GM23338 (cell line): ENCODE results near the gene CRYBA1. TPM values are rescaled to one million over a fixed set of nuclear protein-coding genes. Genes with fewer than 3 reads are reported as not detected.
A peak's percentile ranks its signal among the peaks of the same experiment; 100 is the strongest.
"Not testable (repeated sequence)": the region's sequence is repeated elsewhere in the genome, so short reads cannot be mapped to it uniquely, and the experiment has no call there.

Experiments used
- ATAC-seq: fragments of 200-7000 bp; cut with Tn5 transposase; 3 replicates; pipeline ENCODE4 v1.9.1; 2020
- DNase-seq: peaks from one replicate; pipeline ENCODE4 v3.0.0-alpha.2; 2015; ENCODE audit warnings: low spot score
- H2AFZ ChIP-seq: fragments of 200-600 bp; sonication (generic); 2 replicates; pipeline ENCODE4 v1.8.0; 2016; ENCODE audit warnings: antibody characterized with exemption, mild to moderate bottlenecking, moderate library complexity
- H3F3A ChIP-seq: fragments of 200-600 bp; sonication (generic); replicated peaks from 2 replicates; pipeline ENCODE4 v1.8.0; 2017; ENCODE audit warnings: antibody characterized with exemption, mixed run types, low read depth
- H3K27ac ChIP-seq: fragments of 200-600 bp; sonication (generic); 2 replicates; pipeline ENCODE4 v1.6.1; 2016; ENCODE audit warnings: low read depth
- H3K27me3 ChIP-seq: fragments of 200-600 bp; sonication (generic); 2 replicates; pipeline ENCODE4 v1.8.0; 2016; ENCODE audit warnings: mild to moderate bottlenecking, mixed run types, moderate library complexity; ENCODE audit not compliant: insufficient read depth
- H3K36me3 ChIP-seq: fragments of 200-600 bp; sonication (generic); 2 replicates; pipeline ENCODE4 v1.8.0; 2016; ENCODE audit warnings: mild to moderate bottlenecking; ENCODE audit not compliant: insufficient read depth
- H3K4me1 ChIP-seq: fragments of 200-600 bp; sonication (generic); 2 replicates; pipeline ENCODE4 v1.8.0; 2016; ENCODE audit warnings: mild to moderate bottlenecking, moderate library complexity; ENCODE audit not compliant: insufficient read depth
- H3K4me2 ChIP-seq: fragments of 200-600 bp; sonication (generic); 2 replicates; pipeline ENCODE4 v1.7.1; 2017; ENCODE audit warnings: mixed run types
- H3K4me3 ChIP-seq: fragments of 200-600 bp; sonication (generic); 2 replicates; pipeline ENCODE4 v1.6.1; 2016; ENCODE audit warnings: mixed run types
- H3K79me2 ChIP-seq: fragments of 200-600 bp; sonication (generic); replicated peaks from 2 replicates; pipeline ENCODE4 v1.8.0; 2017; ENCODE audit warnings: mild to moderate bottlenecking; ENCODE audit not compliant: insufficient read depth
- H3K9me2 ChIP-seq: fragments of 200-600 bp; sonication (generic); 2 replicates; pipeline ENCODE4 v1.8.0; 2017; ENCODE audit not compliant: insufficient read depth
- H4K20me1 ChIP-seq: fragments of 200-600 bp; sonication (generic); replicated peaks from 2 replicates; pipeline ENCODE4 v1.8.0; 2017; ENCODE audit warnings: mild to moderate bottlenecking; ENCODE audit not compliant: insufficient read depth
- H3K27ac Mint-ChIP-seq: 2 replicates; pipeline ENCODE4 v1.8.0; 2020; ENCODE audit warnings: inconsistent platforms, mild to moderate bottlenecking, moderate library complexity, mixed read lengths
- H3K27me3 Mint-ChIP-seq: 3 replicates; pipeline ENCODE4 v1.8.0; 2022; ENCODE audit warnings: low read depth, mild to moderate bottlenecking, moderate library complexity, mixed read lengths, inconsistent platforms; ENCODE audit not compliant: insufficient read depth, poor library complexity
- H3K36me3 Mint-ChIP-seq: 3 replicates; pipeline ENCODE4 v1.8.0; 2021; ENCODE audit warnings: low read depth, mild to moderate bottlenecking, inconsistent platforms, moderate library complexity, mixed read lengths
- H3K4me1 Mint-ChIP-seq: 3 replicates; pipeline ENCODE4 v1.8.0; 2020; ENCODE audit warnings: mild to moderate bottlenecking, inconsistent platforms, mixed read lengths
- H3K4me3 Mint-ChIP-seq: 3 replicates; pipeline ENCODE4 v1.8.0; 2021; ENCODE audit warnings: moderate library complexity, mild to moderate bottlenecking, inconsistent platforms, mixed read lengths
- H3K9me3 Mint-ChIP-seq: 3 replicates; pipeline ENCODE4 v1.8.0; 2020; ENCODE audit warnings: moderate library complexity, mild to moderate bottlenecking, inconsistent platforms, mixed read lengths
- CREB1 ChIP-seq: fragments of 250-450 bp; sonication (Bioruptor Pico); IDR thresholded peaks from 2 replicates; pipeline ENCODE4 v1.5.0; 2020; ENCODE audit warnings: low read depth, mild to moderate bottlenecking, moderate library complexity
- EZH2 ChIP-seq: fragments of 200-600 bp; sonication (generic); IDR thresholded peaks from one replicate; pipeline ENCODE4 v1.8.0; 2017; ENCODE audit warnings: antibody characterized with exemption, mild to moderate bottlenecking, low read depth; ENCODE audit not compliant: unreplicated experiment
- EZH2phosphoT487 ChIP-seq: fragments of 200-600 bp; sonication (generic); IDR thresholded peaks from one replicate; pipeline ENCODE4 v1.8.1; 2018; ENCODE audit warnings: antibody characterized with exemption; ENCODE audit not compliant: unreplicated experiment
- JUNB ChIP-seq: IDR thresholded peaks from one replicate; pipeline ENCODE4 v1.6.1; 2016; ENCODE audit warnings: antibody characterized with exemption; ENCODE audit not compliant: unreplicated experiment
- POLR2AphosphoS5 ChIP-seq: IDR thresholded peaks from 2 replicates; pipeline ENCODE4 v1.6.1; 2016; ENCODE audit warnings: antibody characterized with exemption, low read depth
- STAT1 ChIP-seq: IDR thresholded peaks from one replicate; pipeline ENCODE4 v1.6.1; 2016; ENCODE audit warnings: antibody characterized with exemption; ENCODE audit not compliant: unreplicated experiment
- polyA plus RNA-seq: library from polyadenylated mRNA; unstranded; fragments of >200 nt; fragmentation: Nextera tagmentation; extraction: Ambion mirVana; gene quantifications from 2 replicates; pipeline ENCODE4 v1.2.1, GENCODE V29; 2016
- total RNA-seq: library from RNA; depleted of rRNA; stranded (reverse); fragments of >200 nt; shearing (Covaris generic); gene quantifications from 2 replicates; pipeline ENCODE4 v1.2.3, GENCODE V29; 2014
- TF ChIP-seq, protein P1 (sequence below): IDR thresholded peaks from one replicate; pipeline ENCODE4 v1.6.1; 2018; ENCODE audit warnings: antibody characterized with exemption; ENCODE audit not compliant: unreplicated experiment
- TF ChIP-seq, protein P2 (sequence below): fragments of 250-450 bp; sonication (Bioruptor Pico); IDR thresholded peaks from 2 replicates; pipeline ENCODE4 v1.5.0; 2020; ENCODE audit warnings: mild to moderate bottlenecking, moderate library complexity

The CRYBA1 gene
- total and polyA plus RNA-seq, 2 experiments from 2014 or later, result not detected

- Mint-ChIP-seq H3K36me3 (no peaks in the 10 kb centered on the region), H3K27ac (no peak overlapping the region), H3K9me3 (no peaks in the 10 kb centered on the region), H3K4me1 (no peaks in the 10 kb centered on the region), H3K4me3 (no peak overlapping the region), H3K27me3 (peaks cover 3% of the 10 kb centered on the region)
- Histone ChIP-seq H3K4me2 (no peak overlapping the region), H2AFZ (no peak overlapping the region), H3K9me2 (no peaks in the 10 kb centered on the region), H3K27ac (no peak overlapping the region), H3K27me3 (no peaks in the 10 kb centered on the region), H3K4me1 (no peaks in the 10 kb centered on the region), H3F3A (no peaks in the 10 kb centered on the region), H3K79me2 (no peaks in the 10 kb centered on the region), H3K36me3 (no peaks in the 10 kb centered on the region), H3K4me3 (no peak overlapping the region), H4K20me1 (no peaks in the 10 kb centered on the region)
- TF ChIP-seq, protein P1, sequence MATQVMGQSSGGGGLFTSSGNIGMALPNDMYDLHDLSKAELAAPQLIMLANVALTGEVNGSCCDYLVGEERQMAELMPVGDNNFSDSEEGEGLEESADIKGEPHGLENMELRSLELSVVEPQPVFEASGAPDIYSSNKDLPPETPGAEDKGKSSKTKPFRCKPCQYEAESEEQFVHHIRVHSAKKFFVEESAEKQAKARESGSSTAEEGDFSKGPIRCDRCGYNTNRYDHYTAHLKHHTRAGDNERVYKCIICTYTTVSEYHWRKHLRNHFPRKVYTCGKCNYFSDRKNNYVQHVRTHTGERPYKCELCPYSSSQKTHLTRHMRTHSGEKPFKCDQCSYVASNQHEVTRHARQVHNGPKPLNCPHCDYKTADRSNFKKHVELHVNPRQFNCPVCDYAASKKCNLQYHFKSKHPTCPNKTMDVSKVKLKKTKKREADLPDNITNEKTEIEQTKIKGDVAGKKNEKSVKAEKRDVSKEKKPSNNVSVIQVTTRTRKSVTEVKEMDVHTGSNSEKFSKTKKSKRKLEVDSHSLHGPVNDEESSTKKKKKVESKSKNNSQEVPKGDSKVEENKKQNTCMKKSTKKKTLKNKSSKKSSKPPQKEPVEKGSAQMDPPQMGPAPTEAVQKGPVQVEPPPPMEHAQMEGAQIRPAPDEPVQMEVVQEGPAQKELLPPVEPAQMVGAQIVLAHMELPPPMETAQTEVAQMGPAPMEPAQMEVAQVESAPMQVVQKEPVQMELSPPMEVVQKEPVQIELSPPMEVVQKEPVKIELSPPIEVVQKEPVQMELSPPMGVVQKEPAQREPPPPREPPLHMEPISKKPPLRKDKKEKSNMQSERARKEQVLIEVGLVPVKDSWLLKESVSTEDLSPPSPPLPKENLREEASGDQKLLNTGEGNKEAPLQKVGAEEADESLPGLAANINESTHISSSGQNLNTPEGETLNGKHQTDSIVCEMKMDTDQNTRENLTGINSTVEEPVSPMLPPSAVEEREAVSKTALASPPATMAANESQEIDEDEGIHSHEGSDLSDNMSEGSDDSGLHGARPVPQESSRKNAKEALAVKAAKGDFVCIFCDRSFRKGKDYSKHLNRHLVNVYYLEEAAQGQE, result no peak
- no peak for TF ChIP-seq STAT1
- TF ChIP-seq, protein P2, sequence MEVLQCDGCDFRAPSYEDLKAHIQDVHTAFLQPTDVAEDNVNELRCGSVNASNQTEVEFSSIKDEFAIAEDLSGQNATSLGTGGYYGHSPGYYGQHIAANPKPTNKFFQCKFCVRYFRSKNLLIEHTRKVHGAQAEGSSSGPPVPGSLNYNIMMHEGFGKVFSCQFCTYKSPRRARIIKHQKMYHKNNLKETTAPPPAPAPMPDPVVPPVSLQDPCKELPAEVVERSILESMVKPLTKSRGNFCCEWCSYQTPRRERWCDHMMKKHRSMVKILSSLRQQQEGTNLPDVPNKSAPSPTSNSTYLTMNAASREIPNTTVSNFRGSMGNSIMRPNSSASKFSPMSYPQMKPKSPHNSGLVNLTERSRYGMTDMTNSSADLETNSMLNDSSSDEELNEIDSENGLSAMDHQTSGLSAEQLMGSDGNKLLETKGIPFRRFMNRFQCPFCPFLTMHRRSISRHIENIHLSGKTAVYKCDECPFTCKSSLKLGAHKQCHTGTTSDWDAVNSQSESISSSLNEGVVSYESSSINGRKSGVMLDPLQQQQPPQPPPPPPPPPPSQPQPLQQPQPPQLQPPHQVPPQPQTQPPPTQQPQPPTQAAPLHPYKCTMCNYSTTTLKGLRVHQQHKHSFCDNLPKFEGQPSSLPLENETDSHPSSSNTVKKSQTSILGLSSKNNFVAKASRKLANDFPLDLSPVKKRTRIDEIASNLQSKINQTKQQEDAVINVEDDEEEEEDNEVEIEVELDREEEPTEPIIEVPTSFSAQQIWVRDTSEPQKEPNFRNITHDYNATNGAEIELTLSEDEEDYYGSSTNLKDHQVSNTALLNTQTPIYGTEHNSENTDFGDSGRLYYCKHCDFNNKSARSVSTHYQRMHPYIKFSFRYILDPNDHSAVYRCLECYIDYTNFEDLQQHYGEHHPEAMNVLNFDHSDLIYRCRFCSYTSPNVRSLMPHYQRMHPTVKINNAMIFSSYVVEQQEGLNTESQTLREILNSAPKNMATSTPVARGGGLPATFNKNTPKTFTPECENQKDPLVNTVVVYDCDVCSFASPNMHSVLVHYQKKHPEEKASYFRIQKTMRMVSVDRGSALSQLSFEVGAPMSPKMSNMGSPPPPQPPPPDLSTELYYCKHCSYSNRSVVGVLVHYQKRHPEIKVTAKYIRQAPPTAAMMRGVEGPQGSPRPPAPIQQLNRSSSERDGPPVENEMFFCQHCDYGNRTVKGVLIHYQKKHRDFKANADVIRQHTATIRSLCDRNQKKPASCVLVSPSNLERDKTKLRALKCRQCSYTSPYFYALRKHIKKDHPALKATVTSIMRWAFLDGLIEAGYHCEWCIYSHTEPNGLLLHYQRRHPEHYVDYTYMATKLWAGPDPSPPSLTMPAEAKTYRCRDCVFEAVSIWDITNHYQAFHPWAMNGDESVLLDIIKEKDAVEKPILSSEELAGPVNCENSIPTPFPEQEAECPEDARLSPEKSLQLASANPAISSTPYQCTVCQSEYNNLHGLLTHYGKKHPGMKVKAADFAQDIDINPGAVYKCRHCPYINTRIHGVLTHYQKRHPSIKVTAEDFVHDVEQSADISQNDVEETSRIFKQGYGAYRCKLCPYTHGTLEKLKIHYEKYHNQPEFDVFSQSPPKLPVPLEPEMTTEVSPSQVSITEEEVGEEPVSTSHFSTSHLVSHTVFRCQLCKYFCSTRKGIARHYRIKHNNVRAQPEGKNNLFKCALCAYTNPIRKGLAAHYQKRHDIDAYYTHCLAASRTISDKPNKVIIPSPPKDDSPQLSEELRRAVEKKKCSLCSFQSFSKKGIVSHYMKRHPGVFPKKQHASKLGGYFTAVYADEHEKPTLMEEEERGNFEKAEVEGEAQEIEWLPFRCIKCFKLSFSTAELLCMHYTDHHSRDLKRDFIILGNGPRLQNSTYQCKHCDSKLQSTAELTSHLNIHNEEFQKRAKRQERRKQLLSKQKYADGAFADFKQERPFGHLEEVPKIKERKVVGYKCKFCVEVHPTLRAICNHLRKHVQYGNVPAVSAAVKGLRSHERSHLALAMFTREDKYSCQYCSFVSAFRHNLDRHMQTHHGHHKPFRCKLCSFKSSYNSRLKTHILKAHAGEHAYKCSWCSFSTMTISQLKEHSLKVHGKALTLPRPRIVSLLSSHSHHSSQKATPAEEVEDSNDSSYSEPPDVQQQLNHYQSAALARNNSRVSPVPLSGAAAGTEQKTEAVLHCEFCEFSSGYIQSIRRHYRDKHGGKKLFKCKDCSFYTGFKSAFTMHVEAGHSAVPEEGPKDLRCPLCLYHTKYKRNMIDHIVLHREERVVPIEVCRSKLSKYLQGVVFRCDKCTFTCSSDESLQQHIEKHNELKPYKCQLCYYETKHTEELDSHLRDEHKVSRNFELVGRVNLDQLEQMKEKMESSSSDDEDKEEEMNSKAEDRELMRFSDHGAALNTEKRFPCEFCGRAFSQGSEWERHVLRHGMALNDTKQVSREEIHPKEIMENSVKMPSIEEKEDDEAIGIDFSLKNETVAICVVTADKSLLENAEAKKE (CRISPR knock-in tag), result no peak
- TF ChIP-seq EZH2phosphoT487, result no peak
- no peak for TF ChIP-seq EZH2
- no peak for TF ChIP-seq POLR2AphosphoS5
- no peak for TF ChIP-seq JUNB
- TF ChIP-seq CREB1 (CRISPR knock-in tag), result no peak
- DNase-seq (no peak), ATAC-seq (no peak)
Measured at GRCh38 chr17:29233301-29233700, 13.4 kb upstream of the CRYBA1 start.

GRCh38 chr17:29234972-29235371 is 11.7 kb upstream of the CRYBA1 start:
- H3K4me1 Mint-ChIP-seq, DNase-seq, H3K36me3 ChIP-seq, H3K9me3 Mint-ChIP-seq, ATAC-seq, H3K4me2 ChIP-seq, H3K27me3 Mint-ChIP-seq, H3K4me1 ChIP-seq, H3K27ac ChIP-seq, H3K27me3 ChIP-seq, H3K9me2 ChIP-seq, H3F3A ChIP-seq, H3K4me3 Mint-ChIP-seq, H3K27ac Mint-ChIP-seq, H4K20me1 ChIP-seq, H3K79me2 ChIP-seq, H3K36me3 Mint-ChIP-seq, H3K4me3 ChIP-seq: not testable (repeated sequence)
- peak overlapping the region; percentile 28; the same call in 1 of the 2 replicates for H2AFZ ChIP-seq
